ENCODE results near the gene STN1. TPM values are rescaled to one million over a fixed set of nuclear protein-coding genes. Genes with fewer than 3 reads are reported as not detected.

The STN1 gene
- total RNA-seq, 1 experiment from 2014 or later = 16.1 TPM

- no peak overlapping the region for H3K4me3 ChIP-seq (ENCODE audit: low read depth, low read length)
- ChIA-PET CTCF (no interaction called here), POLR2A (no interaction called here)
- TF ChIP-seq CTCF (IDR thresholded peaks at IDR 0.05; ENCODE audit: insufficient read depth in 1 of 2, low read depth in 1 of 2, low read length in 1 of 2, severe bottlenecking in 1 of 2, unreplicated experiment in 1 of 2) = no peak
- H3K4me1 ChIP-seq = 0 out of 2 replicates have a peak, but pooled peaks cover 4% of the 10 kb centered on the region
- H3K4me3 Mint-ChIP-seq (ENCODE audit: unreplicated experiment) = no peak overlapping the region
- no peaks in the 10 kb centered on the region for H3K9me3 ChIP-seq
- H3K4me1 Mint-ChIP-seq (ENCODE audit: low read depth, unreplicated experiment) = peaks cover 20% of the 10 kb centered on the region
- no peaks in the 10 kb centered on the region for H3K27me3 ChIP-seq (replicated peaks; ENCODE audit: control insufficient read depth, insufficient read depth, low read length)
- no peaks in the 10 kb centered on the region for H3K27me3 Mint-ChIP-seq (ENCODE audit: insufficient read depth, unreplicated experiment)
- intact Hi-C loops (cut with micrococcal nuclease; ENCODE audit: unreplicated experiment) = no loop called here
- DNase-seq = peak in 1 of 2 experiments; percentile 9
- H3K9me3 Mint-ChIP-seq (ENCODE audit: unreplicated experiment) = no peaks in the 10 kb centered on the region
- H3K36me3 ChIP-seq (ENCODE audit: control insufficient read depth, insufficient read depth, low read length) = no peaks in the 10 kb centered on the region; the same call in none of the 2 replicates
- H3K36me3 Mint-ChIP-seq (ENCODE audit: insufficient read depth, unreplicated experiment) = no peaks in the 10 kb centered on the region
- no TSS peak for BruUV-seq (replicated peaks)
- H3K27ac Mint-ChIP-seq (ENCODE audit: unreplicated experiment) = no peak overlapping the region
Observed at GRCh38 chr10:103843854-103844570, 74.0 kb downstream of the STN1 start.

GRCh38 chr10:103843045-103843444, 74.9 kb downstream of the STN1 start:
- no peak for DNase-seq
- no peaks in the 10 kb centered on the region for H3K27me3 ChIP-seq (replicated peaks; ENCODE audit: control insufficient read depth, insufficient read depth, low read length)
- H3K4me3 ChIP-seq (ENCODE audit: low read depth, low read length) = no peak overlapping the region
- ChIA-PET CTCF (no interaction called here), POLR2A (no interaction called here)
- Mint-ChIP-seq H3K27me3 (ENCODE audit: insufficient read depth, unreplicated experiment) (no peaks in the 10 kb centered on the region), H3K9me3 (ENCODE audit: unreplicated experiment) (no peaks in the 10 kb centered on the region), H3K36me3 (ENCODE audit: insufficient read depth, unreplicated experiment) (no peaks in the 10 kb centered on the region), H3K27ac (ENCODE audit: unreplicated experiment) (no peak overlapping the region), H3K4me1 (ENCODE audit: low read depth, unreplicated experiment) (peaks cover 13% of the 10 kb centered on the region), H3K4me3 (ENCODE audit: unreplicated experiment) (no peak overlapping the region)
- H3K36me3 ChIP-seq (ENCODE audit: control insufficient read depth, insufficient read depth, low read length) = no peaks in the 10 kb centered on the region; the same call in none of the 2 replicates
- H3K4me1 ChIP-seq = peaks cover 5% of the 10 kb centered on the region
- TF ChIP-seq CTCF (IDR thresholded peaks at IDR 0.05; ENCODE audit: insufficient read depth in 1 of 2, low read depth in 1 of 2, low read length in 1 of 2, severe bottlenecking in 1 of 2, unreplicated experiment in 1 of 2) = no peak
- no TSS peak for BruUV-seq (replicated peaks)
- H3K9me3 ChIP-seq = no peaks in the 10 kb centered on the region
- intact Hi-C loops (cut with micrococcal nuclease; ENCODE audit: unreplicated experiment) = no loop called here

- peaks cover 13% of the 10 kb centered on the region for H3K4me1 Mint-ChIP-seq (ENCODE audit: low read depth, unreplicated experiment)
Observed at GRCh38 chr10:103842605-103843004, 75.4 kb downstream of the STN1 start.

More at GRCh38 chr10:103842605-103843004, 75.4 kb downstream of the STN1 start:
- Histone ChIP-seq H3K4me3 (ENCODE audit: low read depth, low read length) (no peak overlapping the region), H3K36me3 (ENCODE audit: control insufficient read depth, insufficient read depth, low read length) (no peaks in the 10 kb centered on the region; the same call in none of the 2 replicates), H3K9me3 (no peaks in the 10 kb centered on the region), H3K27me3 (replicated peaks; ENCODE audit: control insufficient read depth, insufficient read depth, low read length) (no peaks in the 10 kb centered on the region), H3K4me1 (peaks cover 9% of the 10 kb centered on the region)
- no peaks in the 10 kb centered on the region for H3K9me3 Mint-ChIP-seq (ENCODE audit: unreplicated experiment)
- intact Hi-C loops (cut with micrococcal nuclease; ENCODE audit: unreplicated experiment) = no loop called here
- H3K27me3 Mint-ChIP-seq (ENCODE audit: insufficient read depth, unreplicated experiment) = no peaks in the 10 kb centered on the region
- H3K27ac Mint-ChIP-seq (ENCODE audit: unreplicated experiment) = no peak overlapping the region
- ChIA-PET POLR2A (no interaction called here), CTCF (no interaction called here)
- TF ChIP-seq CTCF (IDR thresholded peaks at IDR 0.05; ENCODE audit: insufficient read depth in 1 of 2, low read depth in 1 of 2, low read length in 1 of 2, severe bottlenecking in 1 of 2, unreplicated experiment in 1 of 2) = no peak
- no peak overlapping the region for H3K4me3 Mint-ChIP-seq (ENCODE audit: unreplicated experiment)
- no peaks in the 10 kb centered on the region for H3K36me3 Mint-ChIP-seq (ENCODE audit: insufficient read depth, unreplicated experiment)
- DNase-seq = no peak
- BruUV-seq (replicated peaks) = no TSS peak
